ENCODE measurements around the gene ARSB. TPM values are rescaled to one million over a fixed set of nuclear protein-coding genes. Genes with fewer than 3 reads are reported as not detected.

The ARSB gene
- total RNA-seq, 2 experiments from 2014 or later = 4.4 to 5.2 TPM

GRCh38 chr5:78753093-78753531, 232.0 kb downstream of the ARSB start:
- Histone ChIP-seq H3K4me3 (ENCODE audit: low read length) (no peak overlapping the region), H3K9me3 (ENCODE audit: control insufficient read depth in 1 of 2, insufficient read depth in 1 of 2, low read length in 2 of 2) (no peaks in the 10 kb centered on the region), H3K27ac (ENCODE audit: low read depth in 1 of 2, low read length in 2 of 2) (no peak overlapping the region), H3K36me3 (ENCODE audit: insufficient read depth, low read length) (no peaks in the 10 kb centered on the region), H3K4me1 (ENCODE audit: insufficient read depth, low read length) (no peaks in the 10 kb centered on the region), H3K27me3 (ENCODE audit: control insufficient read depth in 1 of 2, insufficient read depth in 2 of 2, low read length in 2 of 2) (peaks cover 0 to 2% of the 10 kb centered on the region in 2 experiments)
- Mint-ChIP-seq H3K36me3 (ENCODE audit: low read depth) (no peaks in the 10 kb centered on the region), H3K27me3 (peaks cover 16% of the 10 kb centered on the region), H3K27ac (no peak overlapping the region), H3K9me3 (no peaks in the 10 kb centered on the region), H3K4me3 (no peak overlapping the region), H3K4me1 (ENCODE audit: low read depth) (no peaks in the 10 kb centered on the region)
- DNase-seq (no peak), ATAC-seq (ENCODE audit: poor library complexity) (no peak)
- no peak for TF ChIP-seq CTCF (IDR thresholded peaks at IDR 0.05)
- intact Hi-C loops (cut with DNase I, micrococcal nuclease) = no loop called here
- POLR2A ChIA-PET = no interaction called here
- CTCF ChIA-PET = no interaction called here

GRCh38 chr5:78751872-78752271, 233.2 kb downstream of the ARSB start:
- H3K36me3 ChIP-seq (ENCODE audit: insufficient read depth, low read length) = no peaks in the 10 kb centered on the region
- no peaks in the 10 kb centered on the region for H3K9me3 Mint-ChIP-seq
- no peak for TF ChIP-seq CTCF (IDR thresholded peaks at IDR 0.05)

DNA sequence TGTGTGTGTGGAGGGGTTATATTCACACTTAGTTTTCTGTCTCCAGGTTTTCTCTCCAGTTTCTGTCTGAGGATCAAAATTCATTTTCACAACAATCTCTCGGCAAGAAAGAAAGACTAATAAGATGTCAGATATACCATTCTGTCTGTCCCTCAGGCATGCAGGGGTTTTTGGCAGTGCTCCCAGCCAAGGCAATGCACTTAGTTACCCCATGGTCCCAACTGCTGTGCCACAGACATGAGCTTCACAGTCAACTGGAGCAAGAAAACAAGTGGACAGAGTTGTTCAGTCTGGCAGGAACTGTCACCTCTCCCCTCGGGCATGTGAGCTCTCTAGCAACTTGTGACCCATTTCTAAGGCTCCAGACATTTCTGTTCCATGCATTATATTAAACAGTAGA, 234.8 kb downstream of the ARSB start:
- no peaks in the 10 kb centered on the region for H3K36me3 Mint-ChIP-seq (ENCODE audit: low read depth)
- ChIA-PET POLR2A (interaction anchor here (0.5 kb wide), 1 partner anchor 109 kb away, joined by 3 read pairs; no protein-coding TSS in a partner anchor), CTCF (no interaction called here)
- Histone ChIP-seq H3K36me3 (ENCODE audit: insufficient read depth, low read length) (no peaks in the 10 kb centered on the region), H3K27ac (ENCODE audit: low read depth in 1 of 2, low read length in 2 of 2) (no peak overlapping the region), H3K9me3 (ENCODE audit: control insufficient read depth in 1 of 2, insufficient read depth in 1 of 2, low read length in 2 of 2) (no peaks in the 10 kb centered on the region), H3K4me3 (ENCODE audit: low read length) (no peak overlapping the region), H3K27me3 (ENCODE audit: control insufficient read depth in 1 of 2, insufficient read depth in 2 of 2, low read length in 2 of 2) (peaks cover 0 to 2% of the 10 kb centered on the region in 2 experiments), H3K4me1 (ENCODE audit: insufficient read depth, low read length) (no peaks in the 10 kb centered on the region)
- peaks cover 14% of the 10 kb centered on the region for H3K27me3 Mint-ChIP-seq
- H3K4me3 Mint-ChIP-seq = no peak overlapping the region
- no peaks in the 10 kb centered on the region for H3K4me1 Mint-ChIP-seq (ENCODE audit: low read depth)
- H3K9me3 Mint-ChIP-seq = no peaks in the 10 kb centered on the region
- ATAC-seq (ENCODE audit: poor library complexity) = no peak
- no peak for DNase-seq
- H3K27ac Mint-ChIP-seq = no peak overlapping the region
- intact Hi-C loops (cut with DNase I, micrococcal nuclease) = no loop called here
- TF ChIP-seq CTCF (IDR thresholded peaks at IDR 0.05) = no peak

More at GRCh38 chr5:78751872-78752271, 233.2 kb downstream of the ARSB start:
- H3K4me1 ChIP-seq (ENCODE audit: insufficient read depth, low read length) = no peaks in the 10 kb centered on the region
- Mint-ChIP-seq H3K4me3 (no peak overlapping the region), H3K4me1 (ENCODE audit: low read depth) (no peaks in the 10 kb centered on the region), H3K27ac (no peak overlapping the region), H3K36me3 (ENCODE audit: low read depth) (no peaks in the 10 kb centered on the region), H3K27me3 (peaks cover 16% of the 10 kb centered on the region)
- ChIA-PET CTCF (no interaction called here), POLR2A (no interaction called here)
- no peak overlapping the region for H3K27ac ChIP-seq (ENCODE audit: low read depth in 1 of 2, low read length in 2 of 2)
- no peak overlapping the region for H3K4me3 ChIP-seq (ENCODE audit: low read length)
- no peaks in the 10 kb centered on the region for H3K9me3 ChIP-seq (ENCODE audit: control insufficient read depth in 1 of 2, insufficient read depth in 1 of 2, low read length in 2 of 2)
- ATAC-seq (ENCODE audit: poor library complexity) (no peak), DNase-seq (no peak)
- intact Hi-C loops (cut with DNase I, micrococcal nuclease) = no loop called here
- H3K27me3 ChIP-seq (ENCODE audit: control insufficient read depth in 1 of 2, insufficient read depth in 2 of 2, low read length in 2 of 2) = peaks cover 0 to 4% of the 10 kb centered on the region in 2 experiments

All from CD4-positive, alpha-beta T cell (primary cell).